Measurements from ENCODE around the gene USF1. TPM values are rescaled to one million over a fixed set of nuclear protein-coding genes. Genes with fewer than 3 reads are reported as not detected.
A peak's percentile ranks its signal among the peaks of the same experiment; 100 is the strongest.

Gene USF1
- total and polyA plus RNA-seq, 2 experiments from 2014 or later = 23.8 to 74.8 TPM

- TF ChIP-seq ZNF462 (CRISPR knock-in tag; IDR thresholded peaks at IDR 0.05) (no peak), EZH2phosphoT487 (IDR thresholded peaks at IDR 0.05; ENCODE audit: unreplicated experiment) (no peak), POLR2AphosphoS5 (IDR thresholded peaks at IDR 0.05; ENCODE audit: low read depth) (no peak), STAT1 (IDR thresholded peaks at IDR 0.05; ENCODE audit: unreplicated experiment) (no peak), ZNF114 (CRISPR knock-in tag; IDR thresholded peaks at IDR 0.05) (no peak), NANOG (IDR thresholded peaks at IDR 0.05; ENCODE audit: borderline replicate concordance) (no peak)
Observed at GRCh38 chr1:161059293-161059692, 13.5 kb upstream of the USF1 start (continued).

- Histone ChIP-seq H4K20me1 (replicated peaks; ENCODE audit: insufficient read depth) (no peaks in the 10 kb centered on the region), H3K36me3 (ENCODE audit: insufficient read depth) (no peaks in the 10 kb centered on the region), H3F3A (replicated peaks; ENCODE audit: low read depth) (no peaks in the 10 kb centered on the region), H3K9me2 (ENCODE audit: insufficient read depth) (no peaks in the 10 kb centered on the region; the same call in 1 of the 2 replicates), H3K4me1 (ENCODE audit: insufficient read depth) (no peaks in the 10 kb centered on the region), H3K27me3 (ENCODE audit: insufficient read depth) (no peaks in the 10 kb centered on the region), H3K27ac (ENCODE audit: low read depth) (no peak overlapping the region), H3K4me3 (no peak overlapping the region), H3K79me2 (replicated peaks; ENCODE audit: insufficient read depth) (no peaks in the 10 kb centered on the region), H3K4me2 (no peak overlapping the region), H2AFZ (no peak overlapping the region)
- peak; percentile 26; the same call in 1 of the 3 replicates for ATAC-seq
- Mint-ChIP-seq H3K9me3 (0 out of 3 replicates have a peak, but pooled peaks cover 2% of the 10 kb centered on the region), H3K27ac (no peak overlapping the region), H3K36me3 (ENCODE audit: low read depth) (no peaks in the 10 kb centered on the region), H3K4me1 (no peaks in the 10 kb centered on the region), H3K27me3 (ENCODE audit: insufficient read depth, low read depth, poor library complexity) (peaks cover 15% of the 10 kb centered on the region), H3K4me3 (no peak overlapping the region)
- TF ChIP-seq CTCF (conservative IDR thresholded peaks at IDR 0.05; ENCODE audit: low read depth in 2 of 2) = peak; percentile 16 to 33; a peak in 2 of 4 replicates
- TF ChIP-seq STAT1 (IDR thresholded peaks at IDR 0.05; ENCODE audit: unreplicated experiment) = no peak
- no peak for DNase-seq (ENCODE audit: low spot score)
Observed at GRCh38 chr1:161054805-161055204, 9.0 kb upstream of the USF1 start.

All from GM23338 (cell line).